ENCODE results near the gene SCG5.

SCG5 gene

GRCh38 chr15:32704395-32704981 is 63.0 kb downstream of the SCG5 start:
- no peak for TF ChIP-seq SIN3A (IDR thresholded peaks at IDR 0.05; ENCODE audit: borderline replicate concordance, insufficient read depth, low read length)
- no peak for TF ChIP-seq FOXP2 (optimal IDR thresholded peaks at IDR 0.05; ENCODE audit: borderline replicate concordance, extremely low read depth, extremely low read length, insufficient read depth)
- no peak for TF ChIP-seq TAF1 (IDR thresholded peaks at IDR 0.05; ENCODE audit: borderline replicate concordance, insufficient read depth, low read length)
- TF ChIP-seq POLR2AphosphoS5 (IDR thresholded peaks at IDR 0.05; ENCODE audit: low read depth, low read length): no peak
- TF ChIP-seq REST (IDR thresholded peaks at IDR 0.05; ENCODE audit: insufficient read depth in 1 of 2, low read depth in 2 of 2, low read length in 2 of 2): no peak

GRCh38 chr15:32705446-32705845 is 63.9 kb downstream of the SCG5 start:
- TF ChIP-seq REST (IDR thresholded peaks at IDR 0.05; ENCODE audit: insufficient read depth in 1 of 2, low read depth in 2 of 2, low read length in 2 of 2): no peak
- no peak for TF ChIP-seq FOXP2 (optimal IDR thresholded peaks at IDR 0.05; ENCODE audit: borderline replicate concordance, extremely low read depth, extremely low read length, insufficient read depth)
- no peak for TF ChIP-seq SIN3A (IDR thresholded peaks at IDR 0.05; ENCODE audit: borderline replicate concordance, insufficient read depth, low read length)

GRCh38 chr15:32706704-32707103 is 65.2 kb downstream of the SCG5 start:
- TF ChIP-seq SIN3A (IDR thresholded peaks at IDR 0.05; ENCODE audit: borderline replicate concordance, insufficient read depth, low read length) (no peak), REST (IDR thresholded peaks at IDR 0.05; ENCODE audit: insufficient read depth in 1 of 2, low read depth in 2 of 2, low read length in 2 of 2) (no peak), FOXP2 (optimal IDR thresholded peaks at IDR 0.05; ENCODE audit: borderline replicate concordance, extremely low read depth, extremely low read length, insufficient read depth) (no peak), POLR2AphosphoS5 (IDR thresholded peaks at IDR 0.05; ENCODE audit: low read depth, low read length) (no peak), TAF1 (IDR thresholded peaks at IDR 0.05; ENCODE audit: borderline replicate concordance, insufficient read depth, low read length) (no peak)

GRCh38 chr15:32707436-32707835 is 65.9 kb downstream of the SCG5 start:
- no peak for TF ChIP-seq POLR2AphosphoS5 (IDR thresholded peaks at IDR 0.05; ENCODE audit: low read depth, low read length)
- TF ChIP-seq FOXP2 (optimal IDR thresholded peaks at IDR 0.05; ENCODE audit: borderline replicate concordance, extremely low read depth, extremely low read length, insufficient read depth): no peak
- no peak for TF ChIP-seq SIN3A (IDR thresholded peaks at IDR 0.05; ENCODE audit: borderline replicate concordance, insufficient read depth, low read length)

- no peak for TF ChIP-seq FOXP2 (optimal IDR thresholded peaks at IDR 0.05; ENCODE audit: borderline replicate concordance, extremely low read depth, extremely low read length, insufficient read depth)
- no peak for TF ChIP-seq POLR2AphosphoS5 (IDR thresholded peaks at IDR 0.05; ENCODE audit: low read depth, low read length)
- TF ChIP-seq TAF1 (IDR thresholded peaks at IDR 0.05; ENCODE audit: borderline replicate concordance, insufficient read depth, low read length): no peak
- no peak for TF ChIP-seq SIN3A (IDR thresholded peaks at IDR 0.05; ENCODE audit: borderline replicate concordance, insufficient read depth, low read length)
Observed at GRCh38 chr15:32709295-32710033, 68.0 kb downstream of the SCG5 start.

- TF ChIP-seq REST (IDR thresholded peaks at IDR 0.05; ENCODE audit: insufficient read depth in 1 of 2, low read depth in 2 of 2, low read length in 2 of 2) (no peak), FOXP2 (optimal IDR thresholded peaks at IDR 0.05; ENCODE audit: borderline replicate concordance, extremely low read depth, extremely low read length, insufficient read depth) (no peak), POLR2AphosphoS5 (IDR thresholded peaks at IDR 0.05; ENCODE audit: low read depth, low read length) (no peak), SIN3A (IDR thresholded peaks at IDR 0.05; ENCODE audit: borderline replicate concordance, insufficient read depth, low read length) (no peak), TAF1 (IDR thresholded peaks at IDR 0.05; ENCODE audit: borderline replicate concordance, insufficient read depth, low read length) (no peak)
Observed at GRCh38 chr15:32715276-32715675, 73.8 kb downstream of the SCG5 start.
